ENCODE measurements around the gene PIGL.
"Not testable (repeated sequence)": the region's sequence is repeated elsewhere in the genome, so short reads cannot be mapped to it uniquely, and the experiment has no call there.

The PIGL gene

DNA sequence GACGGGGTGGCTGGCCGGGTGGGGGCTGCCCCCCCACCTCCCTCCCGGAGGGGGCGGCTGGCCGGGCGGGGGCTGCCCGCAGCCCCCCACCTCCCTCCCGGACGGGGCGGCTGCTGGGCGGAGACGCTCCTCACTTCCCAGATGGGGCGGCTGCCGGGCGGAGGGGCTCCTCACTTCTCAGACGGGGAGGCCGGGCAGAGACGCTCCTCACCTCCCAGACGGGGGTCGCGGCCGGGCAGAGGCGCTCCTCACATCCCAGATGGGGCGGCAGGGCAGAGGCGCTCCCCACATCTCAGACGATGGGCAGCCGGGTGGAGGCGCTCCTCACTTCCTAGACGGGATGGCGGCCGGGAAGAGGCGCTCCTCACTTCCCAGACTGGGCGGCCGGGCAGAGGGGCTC is 95.1 kb downstream of the PIGL start:
- DNase-seq (ENCODE audit: low spot score), result not testable (repeated sequence)

DNA sequence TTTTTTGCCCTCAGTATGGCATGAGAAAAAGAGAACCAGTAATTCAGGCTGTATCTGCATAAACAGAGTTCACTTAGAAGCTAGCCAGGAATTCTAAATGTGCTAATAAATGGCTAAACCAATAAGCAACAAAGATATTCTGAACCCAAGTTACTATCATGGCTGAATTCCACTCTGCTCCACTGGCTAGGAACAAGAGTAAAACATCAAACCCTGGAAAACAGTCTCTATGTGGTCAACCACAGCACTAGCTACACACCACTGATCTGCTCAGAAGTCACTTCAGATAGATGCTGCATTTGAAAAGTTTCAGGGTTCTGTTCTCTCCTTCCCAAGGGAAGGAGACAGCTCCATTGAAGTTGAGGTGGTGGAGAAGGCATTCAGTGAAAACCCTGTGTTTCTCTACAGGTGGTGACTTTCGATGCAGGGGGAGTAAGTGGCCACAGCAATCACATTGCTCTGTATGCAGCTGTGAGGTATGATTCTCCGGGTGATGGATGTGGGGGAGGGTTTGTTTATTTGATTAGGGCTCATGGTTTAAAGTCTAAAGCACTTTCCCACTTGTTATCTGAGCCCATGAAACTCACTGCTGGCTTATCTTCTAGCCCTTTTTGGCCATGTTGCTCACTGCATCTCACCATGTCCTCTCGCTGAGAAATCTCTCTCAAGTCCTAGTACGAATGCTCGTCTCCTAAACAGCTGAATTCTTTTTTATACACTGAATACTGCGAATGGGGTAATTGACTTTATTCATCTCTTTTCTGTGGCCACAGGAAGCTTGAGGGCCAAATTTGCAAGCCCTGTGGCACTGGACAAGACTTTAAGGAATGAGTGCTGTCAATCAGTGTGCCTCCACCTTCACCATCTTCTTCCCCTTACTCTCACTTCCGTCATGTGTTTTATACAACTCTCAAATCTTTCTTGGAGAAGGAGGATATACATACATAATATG is 96.4 kb downstream of the PIGL start:
- DNase-seq (ENCODE audit: low spot score), result no peak

GRCh38 chr17:16314189-16314588 is 97.2 kb downstream of the PIGL start:
- DNase-seq (ENCODE audit: low spot score), result no peak

DNA sequence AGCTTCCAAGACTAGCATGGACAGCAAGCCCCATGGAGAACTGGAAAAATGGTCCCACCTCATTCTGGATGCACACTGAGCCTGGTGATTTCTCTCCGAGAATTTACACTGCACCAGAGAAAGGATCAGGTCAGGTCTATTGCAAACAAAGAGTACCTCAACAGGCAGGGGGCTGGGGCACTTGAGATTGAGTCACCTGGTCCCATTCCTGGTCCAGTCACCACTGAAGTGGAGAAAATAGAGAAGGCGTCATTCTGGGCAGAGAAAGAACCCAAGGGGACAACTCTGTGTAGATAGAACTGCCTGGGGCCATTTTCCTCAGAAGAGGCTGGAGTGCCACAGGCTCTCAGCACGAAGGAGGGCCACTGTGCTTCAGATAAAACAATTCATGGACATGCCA is 97.8 kb downstream of the PIGL start:
- DNase-seq (ENCODE audit: low spot score), result no peak

DNA sequence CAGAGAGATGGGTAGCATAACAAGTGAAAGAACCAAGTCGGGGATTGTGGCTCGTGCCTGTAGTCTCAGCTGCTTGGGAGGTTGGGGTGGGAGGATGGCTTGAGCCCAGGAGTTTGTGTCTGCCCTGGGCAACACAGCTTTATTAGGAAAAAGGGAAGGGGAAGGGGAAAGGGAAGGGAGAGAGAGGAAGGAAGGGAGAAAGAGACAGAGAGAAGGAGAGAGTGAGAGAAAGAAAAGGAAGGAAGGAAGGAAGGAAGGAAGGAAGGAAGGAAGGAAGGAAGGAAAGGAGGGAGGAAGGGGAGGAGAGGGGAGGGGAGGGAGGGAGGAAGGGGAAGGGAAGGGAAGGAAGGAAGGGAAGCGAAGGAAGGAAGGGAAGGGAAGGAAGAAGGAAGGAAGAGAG is 103.0 kb downstream of the PIGL start:
- DNase-seq (ENCODE audit: low spot score), result no peak

- DNase-seq (ENCODE audit: low spot score), result no peak
Observed at GRCh38 chr17:16322636-16323035, 105.6 kb downstream of the PIGL start.

DNA sequence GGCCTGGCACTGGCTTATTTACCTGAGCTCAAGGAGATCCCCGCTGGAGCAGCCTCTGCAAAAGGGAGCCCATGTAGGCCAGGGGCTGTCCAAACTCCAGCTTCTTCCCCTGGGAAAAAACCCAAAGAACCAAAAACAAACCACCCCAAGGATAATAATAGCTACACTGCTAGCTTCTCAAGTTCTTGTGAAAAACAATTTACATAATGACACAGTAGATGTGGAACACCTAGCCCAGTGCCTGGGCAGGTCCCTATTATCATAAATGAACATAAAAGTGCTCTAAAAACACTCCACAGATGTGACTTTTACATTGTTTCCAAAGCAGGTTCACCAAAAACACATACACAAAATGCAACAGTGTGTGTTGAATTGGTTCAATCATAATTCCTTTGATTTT is 109.0 kb downstream of the PIGL start:
- DNase-seq (ENCODE audit: low spot score), result no peak

DNA sequence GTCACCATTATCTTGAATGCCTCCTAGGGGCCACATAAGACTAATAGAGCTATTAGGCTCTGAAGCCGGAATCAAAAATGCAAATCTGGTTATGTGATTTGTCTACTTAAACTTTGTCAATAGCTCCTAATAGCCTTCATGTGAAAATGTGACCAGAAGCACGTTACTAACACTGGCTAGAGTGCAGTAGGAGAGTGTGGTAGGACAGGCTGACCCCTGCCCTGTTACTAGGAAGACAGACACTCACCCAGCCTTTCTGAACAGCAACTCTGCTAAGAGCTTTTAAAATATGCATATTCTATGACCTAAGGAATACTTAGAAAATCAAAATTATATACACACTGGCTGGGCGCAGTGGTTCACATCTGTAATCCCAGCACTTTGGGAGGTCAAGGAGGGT is 110.0 kb downstream of the PIGL start:
- no peak for DNase-seq (ENCODE audit: low spot score)

GRCh38 chr17:16328997-16329396 is 112.0 kb downstream of the PIGL start:
- no peak for DNase-seq (ENCODE audit: low spot score)

DNA sequence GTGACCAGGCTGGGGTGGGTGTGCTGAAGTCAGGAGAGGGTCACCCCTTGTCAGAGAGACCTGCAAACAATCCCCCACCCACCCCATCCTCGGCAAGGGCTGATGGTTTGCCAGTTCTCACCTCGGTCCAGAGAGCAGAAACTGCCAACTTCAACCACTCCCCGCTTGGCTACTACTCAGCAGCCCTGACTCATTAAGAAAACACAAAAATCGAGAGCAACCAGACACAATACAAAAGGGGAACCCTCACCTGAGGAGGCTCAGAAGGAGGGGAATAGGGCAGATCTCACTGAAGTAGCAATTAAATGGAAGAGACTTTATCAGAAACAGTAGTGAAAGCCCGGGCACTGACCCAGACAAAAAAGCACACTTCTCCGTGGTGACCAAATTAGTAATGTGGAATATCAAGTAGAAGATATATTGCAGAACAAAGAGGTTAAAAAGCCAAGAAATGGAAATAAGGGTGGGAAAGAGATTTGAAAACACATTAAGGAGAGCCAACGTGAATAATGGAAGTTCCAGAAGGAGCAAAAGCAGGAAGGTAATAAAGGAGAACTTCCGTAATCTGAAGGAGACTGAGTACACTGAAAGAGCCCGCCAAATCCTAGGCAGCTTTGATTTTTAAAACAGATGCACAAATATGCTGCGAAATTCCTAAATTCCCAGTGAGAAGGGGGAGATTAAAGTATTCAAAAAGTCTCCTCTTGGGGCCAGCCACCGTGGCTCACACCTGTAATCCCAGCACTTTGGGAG is 112.7 kb downstream of the PIGL start:
- DNase-seq (ENCODE audit: low spot score), result no peak

DNA sequence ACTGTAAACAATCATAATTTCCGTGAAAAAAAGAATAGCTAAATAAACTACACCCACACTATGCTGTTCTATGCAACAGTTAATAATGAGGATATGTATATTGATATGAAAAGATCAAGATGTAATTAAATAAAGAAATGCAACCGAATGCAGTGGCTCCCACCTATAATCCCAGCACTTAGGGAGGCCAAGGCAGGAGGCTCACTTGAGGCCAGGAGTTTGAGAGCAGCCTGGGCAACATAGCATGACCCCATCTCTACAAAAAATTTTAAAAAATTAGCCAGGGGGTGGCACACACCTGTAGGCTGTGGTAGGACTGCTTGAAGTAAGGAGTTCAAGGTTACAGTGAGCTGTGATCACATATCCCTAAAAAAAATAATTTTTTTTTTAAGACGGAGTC is 121.4 kb downstream of the PIGL start:
- no peak for DNase-seq (ENCODE audit: low spot score)

DNA sequence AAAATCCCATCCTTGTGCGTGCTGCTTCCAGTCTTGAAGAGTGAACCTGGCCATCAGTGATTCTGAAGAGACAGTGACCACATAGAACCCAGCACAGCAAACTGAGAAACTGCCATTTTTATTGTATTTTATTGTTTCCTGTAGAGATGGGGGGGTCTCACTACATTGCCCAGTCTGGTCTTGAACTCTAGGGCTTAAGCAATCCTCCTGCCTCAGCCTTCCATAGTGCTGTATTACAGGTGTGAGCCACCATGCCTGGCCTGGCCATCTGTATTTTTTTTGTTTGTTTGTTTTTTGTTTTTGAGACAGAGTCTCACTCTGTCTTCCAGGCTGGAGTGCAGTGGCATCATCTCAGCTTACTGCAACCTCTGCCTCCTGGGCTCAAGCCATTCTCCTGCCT is 122.4 kb downstream of the PIGL start:
- no peak for DNase-seq (ENCODE audit: low spot score)

GRCh38 chr17:16339959-16340358 is 122.9 kb downstream of the PIGL start:
- DNase-seq (ENCODE audit: low spot score), result no peak

- no peak for DNase-seq (ENCODE audit: low spot score)
Observed at GRCh38 chr17:16342979-16343378, 126.0 kb downstream of the PIGL start.

DNA sequence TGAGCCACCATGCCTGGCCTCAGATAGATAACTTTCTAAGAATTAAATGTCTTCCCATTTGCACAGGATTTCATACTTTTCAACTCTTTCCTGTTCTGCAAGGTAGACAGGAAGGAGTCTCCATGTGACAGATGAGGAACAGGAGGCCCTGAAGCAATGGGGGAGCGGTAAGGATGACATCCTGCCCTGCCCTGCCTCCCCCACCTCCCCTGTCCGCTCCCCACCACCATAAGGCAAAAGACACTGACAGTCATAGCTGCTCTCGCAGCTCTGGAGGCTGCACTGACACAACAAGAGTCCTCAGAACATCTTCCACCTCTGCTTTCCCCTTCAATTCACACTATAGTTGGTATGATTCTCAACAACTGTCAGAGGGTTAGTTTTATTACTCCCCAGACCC is 126.6 kb downstream of the PIGL start:
- no peak for DNase-seq (ENCODE audit: low spot score)

DNA sequence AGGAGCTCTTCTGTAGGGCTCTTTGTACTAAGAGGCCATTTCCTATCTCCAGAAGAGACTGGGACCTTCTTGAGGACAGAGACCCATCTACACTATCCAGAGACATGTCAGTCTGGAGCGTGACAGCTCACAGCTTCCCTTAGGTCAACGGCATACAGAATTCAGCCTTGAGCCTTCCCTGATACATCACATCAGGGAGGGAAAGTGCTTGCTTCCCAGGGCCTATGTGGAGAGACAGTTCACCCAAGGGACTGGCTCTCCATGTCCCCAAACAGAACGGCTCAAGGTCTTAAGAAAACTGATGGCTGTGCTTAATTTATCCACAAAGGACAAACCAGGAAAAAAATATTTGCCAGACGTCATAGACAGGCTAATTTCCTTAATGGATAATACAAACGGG is 128.6 kb downstream of the PIGL start:
- DNase-seq (ENCODE audit: low spot score), result no peak

- DNase-seq (ENCODE audit: low spot score), result no peak
Observed at GRCh38 chr17:16346721-16347271, 129.8 kb downstream of the PIGL start.

DNA sequence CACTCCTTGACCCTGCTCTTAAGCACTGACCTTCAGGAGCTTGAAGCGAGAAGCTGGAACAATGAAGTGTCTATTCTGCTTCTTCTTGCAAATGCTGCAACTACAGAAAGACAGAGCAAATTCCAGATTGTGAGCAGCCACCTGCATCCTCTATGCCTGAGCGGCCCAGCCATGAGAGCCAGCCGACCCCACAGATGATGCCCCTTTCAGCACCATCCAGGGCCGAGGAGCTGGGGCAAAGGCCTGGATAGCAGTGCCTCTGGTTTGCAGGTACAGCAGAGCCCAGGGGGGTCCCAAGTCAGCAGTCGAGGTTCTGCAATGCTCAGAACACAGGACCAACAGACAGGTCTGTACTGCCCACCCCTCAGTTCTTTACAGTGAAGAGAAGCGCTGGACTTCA is 131.6 kb downstream of the PIGL start:
- DNase-seq (ENCODE audit: low spot score), result no peak

DNA sequence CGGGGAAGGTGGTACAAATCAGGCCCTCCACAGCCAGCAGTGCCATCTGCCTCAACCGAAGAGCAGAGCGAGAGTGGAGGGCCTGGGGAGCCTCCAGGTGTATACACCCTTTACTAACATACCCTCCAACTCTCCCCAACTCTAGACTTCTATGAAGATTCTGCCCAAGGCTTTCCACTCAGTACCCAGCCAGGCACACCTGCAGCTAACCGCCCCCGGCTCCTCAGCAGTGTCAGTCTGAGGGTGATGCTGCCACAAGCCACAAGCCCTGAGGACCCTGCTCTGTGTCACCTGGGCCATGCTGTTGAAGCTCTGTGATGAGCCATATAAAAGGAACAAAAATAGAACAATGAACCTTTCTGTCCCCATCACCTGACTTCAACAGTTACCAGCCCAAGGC is 132.4 kb downstream of the PIGL start:
- DNase-seq (ENCODE audit: low spot score), result no peak

GRCh38 chr17:16351831-16352230 is 134.8 kb downstream of the PIGL start:
- DNase-seq (ENCODE audit: low spot score), result no peak

DNA sequence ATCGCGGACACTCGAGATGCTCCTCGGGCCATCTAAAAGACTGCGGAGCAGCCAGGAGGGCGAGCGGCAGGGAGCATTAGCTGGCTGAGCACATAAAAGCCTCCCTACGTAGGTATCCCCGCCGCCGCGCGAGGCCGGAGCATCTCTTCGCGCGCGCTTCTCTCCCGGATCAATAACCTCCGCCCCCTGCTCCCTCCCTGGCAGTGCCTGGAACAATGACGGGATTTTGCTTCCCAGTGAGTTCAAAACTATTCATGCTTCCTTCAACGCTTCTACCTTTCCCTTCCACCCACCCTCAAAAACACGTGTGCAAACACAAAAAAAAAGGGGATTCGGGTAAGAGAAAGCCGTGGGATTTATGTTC is 135.3 kb downstream of the PIGL start:
- DNase-seq (ENCODE audit: low spot score), result no peak

- no peak for DNase-seq (ENCODE audit: low spot score)
Observed at GRCh38 chr17:16352667-16353316, 135.8 kb downstream of the PIGL start.
